ENCODE data around the gene CPED1. TPM values are rescaled to one million over a fixed set of nuclear protein-coding genes. Genes with fewer than 3 reads are reported as not detected.

The CPED1 gene
- total RNA-seq, result 100 to 1,000 TPM in 1 of 4 donors, 10 to 100 TPM in 3; 79.6 to 120 (median 89.3) TPM
- 1 to 10 TPM; 1.2 to 2.2 (median 1.8) TPM for polyA plus RNA-seq

DNA sequence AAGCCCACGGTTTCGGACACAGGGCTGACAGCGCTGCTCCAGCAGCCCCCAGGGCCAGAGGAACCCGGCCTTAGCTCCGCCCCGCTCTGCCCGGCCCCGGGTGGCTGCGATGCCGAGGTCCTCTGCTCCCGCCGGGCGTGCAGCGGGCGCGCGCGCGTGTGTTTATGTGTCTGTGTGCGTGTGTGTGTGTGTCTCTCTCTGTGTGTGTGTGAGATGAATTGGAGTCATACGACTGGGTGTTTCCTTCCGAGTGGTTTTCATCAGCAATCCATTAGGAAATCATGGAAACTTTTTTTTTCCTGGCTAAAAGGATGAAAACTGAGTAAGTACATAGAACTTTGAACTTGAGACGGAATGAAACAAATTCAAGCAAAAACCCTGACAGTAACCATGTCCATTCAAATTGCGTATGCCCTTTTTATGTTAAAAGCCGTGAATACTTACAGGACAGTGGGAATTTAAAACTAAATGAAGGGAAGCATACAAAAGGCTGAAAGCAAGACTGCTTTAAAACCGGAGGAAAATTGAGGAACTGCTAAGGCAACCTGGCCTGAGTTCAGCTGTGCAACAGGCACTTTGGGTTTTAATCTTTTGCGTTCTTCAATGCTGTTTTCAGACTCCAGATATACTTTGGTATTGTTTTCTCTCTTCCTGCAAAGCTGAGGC is at the start of gene CPED1:
Gene CPED1 (plus strand): TSS at position 121 of the 666 bp plus-strand sequence. CDS start 911 bp downstream, outside the sequence.
- H3K4me1 ChIP-seq, result peaks cover 0 to 28% (median 10%) of the 10 kb centered on the region in 4 donors
- intact Hi-C loops (cut with DNase I), result loop anchor here (2.0 kb wide), 1 partner anchor 38 kb away; the partner anchor contains the start of gene ING3
- peak within 1 kb of the TSS; percentile 86 to 95 (median 88) for H3K27ac ChIP-seq
- peak; percentile 91 for DNase-seq
- 1% methylated on average over 27 of the region's 27 CpGs for WGBS, 2 donors
- no peaks in the 10 kb centered on the region for H3K27me3 ChIP-seq
- H3K9me3 ChIP-seq, result no peaks in the 10 kb centered on the region
- peak; percentile 16 to 33 for TF ChIP-seq POLR2A (IDR thresholded peaks at IDR 0.05)
- peak in 3 of 4 donors; percentile 7 to 71 (median 12) for TF ChIP-seq EP300 (IDR thresholded peaks at IDR 0.05)
- TF ChIP-seq, protein P1, sequence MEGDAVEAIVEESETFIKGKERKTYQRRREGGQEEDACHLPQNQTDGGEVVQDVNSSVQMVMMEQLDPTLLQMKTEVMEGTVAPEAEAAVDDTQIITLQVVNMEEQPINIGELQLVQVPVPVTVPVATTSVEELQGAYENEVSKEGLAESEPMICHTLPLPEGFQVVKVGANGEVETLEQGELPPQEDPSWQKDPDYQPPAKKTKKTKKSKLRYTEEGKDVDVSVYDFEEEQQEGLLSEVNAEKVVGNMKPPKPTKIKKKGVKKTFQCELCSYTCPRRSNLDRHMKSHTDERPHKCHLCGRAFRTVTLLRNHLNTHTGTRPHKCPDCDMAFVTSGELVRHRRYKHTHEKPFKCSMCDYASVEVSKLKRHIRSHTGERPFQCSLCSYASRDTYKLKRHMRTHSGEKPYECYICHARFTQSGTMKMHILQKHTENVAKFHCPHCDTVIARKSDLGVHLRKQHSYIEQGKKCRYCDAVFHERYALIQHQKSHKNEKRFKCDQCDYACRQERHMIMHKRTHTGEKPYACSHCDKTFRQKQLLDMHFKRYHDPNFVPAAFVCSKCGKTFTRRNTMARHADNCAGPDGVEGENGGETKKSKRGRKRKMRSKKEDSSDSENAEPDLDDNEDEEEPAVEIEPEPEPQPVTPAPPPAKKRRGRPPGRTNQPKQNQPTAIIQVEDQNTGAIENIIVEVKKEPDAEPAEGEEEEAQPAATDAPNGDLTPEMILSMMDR (IDR thresholded peaks at IDR 0.05), result no peak
- TF ChIP-seq POLR2AphosphoS5 (IDR thresholded peaks at IDR 0.05), result peak; percentile 64 to 84 (median 78)
- no peaks in the 10 kb centered on the region for H3K36me3 ChIP-seq
- H3K4me3 ChIP-seq, result peak within 1 kb of the TSS; percentile 45 to 62 (median 54)

GRCh38 chr7:120939345-120939744 is 49.2 kb upstream of the CPED1 start:
- no peak for TF ChIP-seq POLR2AphosphoS5 (IDR thresholded peaks at IDR 0.05)
- intact Hi-C loops (cut with DNase I), result no loop called here
- H3K27ac ChIP-seq, result no peak overlapping the region
- no peak overlapping the region for H3K4me3 ChIP-seq
- H3K36me3 ChIP-seq, result no peaks in the 10 kb centered on the region
- no peaks in the 10 kb centered on the region for H3K9me3 ChIP-seq
- no peak for DNase-seq
- H3K27me3 ChIP-seq, result no peaks in the 10 kb centered on the region
- 93 to 95% methylated on average over 3 of the region's 3 CpGs for WGBS, 2 donors
- H3K4me1 ChIP-seq, result peaks cover 0 to 23% (median 0%) of the 10 kb centered on the region in 4 donors

DNA sequence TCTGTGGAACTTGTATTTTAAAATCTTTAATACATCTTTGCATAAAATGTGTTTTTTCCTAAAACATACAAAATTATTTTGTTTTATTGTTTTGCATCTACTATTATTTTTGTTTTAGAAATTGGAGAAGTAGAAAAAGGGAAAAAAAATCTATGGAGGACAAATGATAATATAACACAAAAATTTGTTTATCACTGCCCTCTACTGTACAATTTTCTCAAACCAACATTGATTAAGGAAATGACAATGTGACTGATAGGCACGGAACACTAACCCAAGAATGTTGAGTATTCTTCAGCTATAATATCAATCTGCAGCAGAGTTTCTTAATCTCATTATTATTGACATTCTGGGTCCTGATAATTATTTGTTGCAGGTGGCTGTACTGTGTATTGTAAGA is 47.4 kb upstream of the CPED1 start:
- no peaks in the 10 kb centered on the region for H3K36me3 ChIP-seq
- no peak overlapping the region for H3K4me3 ChIP-seq
- intact Hi-C loops (cut with DNase I), result loop anchor here (5.0 kb wide), 1 partner anchor 139 kb away; no protein-coding TSS in a partner anchor
- no peak for DNase-seq
- H3K27me3 ChIP-seq, result no peaks in the 10 kb centered on the region
- no peaks in the 10 kb centered on the region for H3K9me3 ChIP-seq
- H3K27ac ChIP-seq, result peak overlapping the region in 1 of 4 donors; percentile 5
- WGBS, 2 donors, result 0 to 15% methylated on average over 1 of the region's 1 CpG
- peaks cover 0 to 41% (median 8%) of the 10 kb centered on the region in 4 donors for H3K4me1 ChIP-seq
- no peak for TF ChIP-seq EP300 (IDR thresholded peaks at IDR 0.05)
- TF ChIP-seq, protein P1 (IDR thresholded peaks at IDR 0.05), result peak in 1 of 4 experiments; percentile 17

DNA sequence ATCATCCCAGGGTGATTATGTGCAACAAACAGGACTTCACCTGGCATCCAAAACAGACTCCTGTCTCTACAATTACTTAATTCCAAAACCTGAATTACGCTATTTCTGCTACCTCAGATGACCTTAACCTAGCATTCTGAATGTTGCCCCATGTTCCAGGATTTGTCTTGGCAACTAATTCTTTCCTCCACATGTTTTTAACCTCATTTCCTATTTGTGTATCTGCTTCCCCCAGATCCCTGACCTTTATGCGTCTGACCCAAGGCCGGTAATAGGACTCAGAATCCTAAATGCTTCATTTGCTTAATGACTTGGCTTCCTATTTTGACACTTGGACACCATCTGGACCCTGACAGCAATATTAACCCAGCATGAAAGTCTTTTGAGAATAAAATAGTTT is 46.7 kb upstream of the CPED1 start:
- H3K9me3 ChIP-seq, result no peaks in the 10 kb centered on the region
- H3K27me3 ChIP-seq, result no peaks in the 10 kb centered on the region
- TF ChIP-seq POLR2A (IDR thresholded peaks at IDR 0.05) (no peak), POLR2AphosphoS5 (IDR thresholded peaks at IDR 0.05) (peak in 2 of 4 donors; percentile 42 to 45), EP300 (IDR thresholded peaks at IDR 0.05) (no peak)
- TF ChIP-seq, protein P1 (IDR thresholded peaks at IDR 0.05), result no peak
- no peak for DNase-seq
- WGBS, 2 donors, result 61 to 62% methylated on average over 3 of the region's 3 CpGs
- no peaks in the 10 kb centered on the region for H3K36me3 ChIP-seq
- peaks cover 0 to 42% (median 8%) of the 10 kb centered on the region in 4 donors for H3K4me1 ChIP-seq
- peak overlapping the region in 2 of 4 donors; percentile 2 to 5 for H3K27ac ChIP-seq
- intact Hi-C loops (cut with DNase I), result loop anchor here (5.0 kb wide), 1 partner anchor 140 kb away; no protein-coding TSS in a partner anchor
- no peak overlapping the region for H3K4me3 ChIP-seq

DNA sequence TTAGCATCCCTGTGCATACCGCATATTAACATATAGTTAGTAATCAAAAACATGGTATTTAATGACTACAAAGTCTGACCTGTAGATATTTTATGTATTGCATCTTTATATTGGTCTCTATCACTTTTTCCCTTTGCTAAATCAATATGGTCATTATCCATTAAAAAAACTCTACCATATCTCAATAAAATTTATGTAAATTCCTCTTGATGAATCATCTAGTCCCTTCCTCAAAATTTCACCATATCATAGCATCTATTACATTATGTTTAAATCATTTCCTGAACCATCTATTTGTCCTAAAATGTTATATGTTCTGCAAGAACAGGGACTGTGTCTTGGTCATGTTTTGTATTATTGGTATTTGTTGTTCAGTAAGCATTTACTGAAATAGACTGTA is 45.6 kb upstream of the CPED1 start:
- 95 to 100% methylated on average over 1 of the region's 1 CpG for WGBS, 2 donors

More for the DNA sequence above, 45.6 kb upstream of the CPED1 start:
- Histone ChIP-seq H3K4me1 (peaks cover 0 to 42% (median 8%) of the 10 kb centered on the region in 4 donors), H3K27ac (peak overlapping the region in 1 of 4 donors; percentile 22), H3K4me3 (no peak overlapping the region), H3K9me3 (no peaks in the 10 kb centered on the region), H3K36me3 (no peaks in the 10 kb centered on the region), H3K27me3 (no peaks in the 10 kb centered on the region)
- no peak for DNase-seq
- TF ChIP-seq POLR2A (IDR thresholded peaks at IDR 0.05) (no peak), EP300 (IDR thresholded peaks at IDR 0.05) (no peak), POLR2AphosphoS5 (IDR thresholded peaks at IDR 0.05) (no peak)
- TF ChIP-seq, protein P1 (IDR thresholded peaks at IDR 0.05), result no peak
- intact Hi-C loops (cut with DNase I), result loop anchor here (5.0 kb wide), 1 partner anchor 141 kb away; no protein-coding TSS in a partner anchor
